Measurements from ENCODE around the gene TBC1D5.
"Not testable (repeated sequence)": the region's sequence is repeated elsewhere in the genome, so short reads cannot be mapped to it uniquely, and the experiment has no call there.

DNA sequence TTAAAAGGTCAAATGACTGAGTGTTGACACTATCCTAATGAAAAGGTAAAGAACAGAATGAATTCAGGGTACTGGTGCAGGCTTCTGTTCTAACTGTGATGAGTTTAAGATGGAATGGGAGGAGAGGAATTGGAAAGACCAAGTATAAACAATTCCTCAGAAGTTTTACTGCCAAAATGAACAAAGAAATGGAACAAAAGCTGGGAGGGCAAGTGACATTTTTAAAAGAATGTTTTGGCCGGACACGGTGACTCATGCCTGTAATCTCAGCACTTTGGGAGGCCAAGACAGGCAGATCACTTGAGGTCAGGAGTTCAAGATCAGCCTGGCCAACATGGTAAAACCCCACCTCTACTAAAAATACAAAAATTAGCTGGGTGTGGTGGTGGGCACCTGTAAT lies 106.8 kb downstream of the TBC1D5 start:
- TF ChIP-seq, protein P1, sequence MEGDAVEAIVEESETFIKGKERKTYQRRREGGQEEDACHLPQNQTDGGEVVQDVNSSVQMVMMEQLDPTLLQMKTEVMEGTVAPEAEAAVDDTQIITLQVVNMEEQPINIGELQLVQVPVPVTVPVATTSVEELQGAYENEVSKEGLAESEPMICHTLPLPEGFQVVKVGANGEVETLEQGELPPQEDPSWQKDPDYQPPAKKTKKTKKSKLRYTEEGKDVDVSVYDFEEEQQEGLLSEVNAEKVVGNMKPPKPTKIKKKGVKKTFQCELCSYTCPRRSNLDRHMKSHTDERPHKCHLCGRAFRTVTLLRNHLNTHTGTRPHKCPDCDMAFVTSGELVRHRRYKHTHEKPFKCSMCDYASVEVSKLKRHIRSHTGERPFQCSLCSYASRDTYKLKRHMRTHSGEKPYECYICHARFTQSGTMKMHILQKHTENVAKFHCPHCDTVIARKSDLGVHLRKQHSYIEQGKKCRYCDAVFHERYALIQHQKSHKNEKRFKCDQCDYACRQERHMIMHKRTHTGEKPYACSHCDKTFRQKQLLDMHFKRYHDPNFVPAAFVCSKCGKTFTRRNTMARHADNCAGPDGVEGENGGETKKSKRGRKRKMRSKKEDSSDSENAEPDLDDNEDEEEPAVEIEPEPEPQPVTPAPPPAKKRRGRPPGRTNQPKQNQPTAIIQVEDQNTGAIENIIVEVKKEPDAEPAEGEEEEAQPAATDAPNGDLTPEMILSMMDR (IDR thresholded peaks at IDR 0.05): not testable (repeated sequence)
- TF ChIP-seq POLR2AphosphoS5 (IDR thresholded peaks at IDR 0.05): not testable (repeated sequence)

Data from sigmoid colon (tissue), 4 donors.